HEK293 (cell line): ENCODE data around the gene PTPRG.

Experiments used
- BCL11A ChIP-seq: fragments of 450-650 bp; formaldehyde crosslinking; IDR thresholded peaks from 2 replicates; pipeline ENCODE4 v1.5.1; 2016; ENCODE audit warnings: low read depth, missing biosample characterization, missing genetic modification characterization
- HOXA7 ChIP-seq: sonication (generic); formaldehyde crosslinking; IDR thresholded peaks from 2 replicates; pipeline ENCODE4 v1.8.1; 2022; ENCODE audit warnings: missing genetic modification reagents, borderline replicate concordance
- PRDM1 ChIP-seq: fragments of 450-650 bp; formaldehyde crosslinking; IDR thresholded peaks from 2 replicates; pipeline ENCODE4; 2016; ENCODE audit warnings: missing biosample characterization, missing genetic modification characterization
- RBAK ChIP-seq: fragments of 450-650 bp; formaldehyde crosslinking; IDR thresholded peaks from 2 replicates; pipeline ENCODE4 v1.5.1; 2016; ENCODE audit warnings: missing biosample characterization, missing genetic modification characterization
- WT1 ChIP-seq: fragments of 450-650 bp; formaldehyde crosslinking; IDR thresholded peaks from 2 replicates; pipeline ENCODE4 v1.5.1; 2016; ENCODE audit warnings: missing biosample characterization, missing genetic modification characterization
- ZBTB26 ChIP-seq: fragments of 450-650 bp; formaldehyde crosslinking; optimal IDR thresholded peaks from 2 replicates; pipeline ENCODE3; 2016; ENCODE audit warnings: missing biosample characterization, mild to moderate bottlenecking, missing genetic modification characterization
- ZBTB49 ChIP-seq: fragments of 450-650 bp; formaldehyde crosslinking; IDR thresholded peaks from 2 replicates; pipeline ENCODE4 v1.5.1; 2016; ENCODE audit warnings: missing biosample characterization, missing genetic modification characterization, low read depth
- ZFP41 ChIP-seq: fragments of 450-650 bp; formaldehyde crosslinking; IDR thresholded peaks from 2 replicates; pipeline ENCODE4 v1.5.1; 2016; ENCODE audit warnings: missing biosample characterization, missing genetic modification characterization, borderline replicate concordance
- ZFP69B ChIP-seq: fragments of 450-650 bp; formaldehyde crosslinking; IDR thresholded peaks from 2 replicates; pipeline ENCODE4 v1.5.1; 2016; ENCODE audit warnings: missing biosample characterization, missing genetic modification characterization
- ZNF133 ChIP-seq: fragments of 450-650 bp; formaldehyde crosslinking; IDR thresholded peaks from 2 replicates; pipeline ENCODE4 v1.5.1; 2016; ENCODE audit warnings: missing biosample characterization, missing genetic modification characterization
- ZNF169 ChIP-seq: fragments of 450-650 bp; formaldehyde crosslinking; IDR thresholded peaks from 2 replicates; pipeline ENCODE4 v1.5.1; 2016; ENCODE audit warnings: missing biosample characterization, missing genetic modification characterization
- ZNF175 ChIP-seq: fragments of 450-650 bp; formaldehyde crosslinking; IDR thresholded peaks from 2 replicates; pipeline ENCODE4 v1.5.1; 2016; ENCODE audit warnings: missing biosample characterization, missing genetic modification characterization
- ZNF311 ChIP-seq: fragments of 450-650 bp; formaldehyde crosslinking; IDR thresholded peaks from 2 replicates; pipeline ENCODE4 v1.5.1; 2017; ENCODE audit warnings: missing biosample characterization, missing genetic modification characterization, borderline replicate concordance
- ZNF394 ChIP-seq: fragments of 450-650 bp; formaldehyde crosslinking; IDR thresholded peaks from 2 replicates; pipeline ENCODE4 v1.5.1; 2016; ENCODE audit warnings: missing biosample characterization, missing genetic modification characterization, mild to moderate bottlenecking, moderate library complexity, borderline replicate concordance
- ZNF48 ChIP-seq: fragments of 450-650 bp; formaldehyde crosslinking; IDR thresholded peaks from 2 replicates; pipeline ENCODE4 v1.5.1; 2016; ENCODE audit warnings: missing biosample characterization, missing genetic modification characterization
- ZNF561 ChIP-seq: fragments of 450-650 bp; IDR thresholded peaks from 2 replicates; pipeline ENCODE4 v1.5.1; 2018; ENCODE audit warnings: missing biosample characterization, missing genetic modification characterization, borderline replicate concordance
- ZNF621 ChIP-seq: fragments of 450-650 bp; formaldehyde crosslinking; IDR thresholded peaks from 2 replicates; pipeline ENCODE4 v1.5.1; 2017; ENCODE audit warnings: missing biosample characterization, missing genetic modification characterization
- ZNF624 ChIP-seq: fragments of 450-650 bp; formaldehyde crosslinking; IDR thresholded peaks from 2 replicates; pipeline ENCODE4 v1.5.1; 2017; ENCODE audit warnings: missing biosample characterization, missing genetic modification characterization
- ZNF626 ChIP-seq: fragments of 450-650 bp; sonication (Bioruptor Pico); formaldehyde crosslinking; IDR thresholded peaks from 2 replicates; pipeline ENCODE4 v1.5.1; 2018; ENCODE audit warnings: missing biosample characterization, missing genetic modification characterization, inconsistent platforms
- ZNF639 ChIP-seq: fragments of 450-650 bp; formaldehyde crosslinking; IDR thresholded peaks from 2 replicates; pipeline ENCODE4 v1.5.1; 2016; ENCODE audit warnings: missing biosample characterization, missing genetic modification characterization
- ZNF664 ChIP-seq: fragments of 450-650 bp; formaldehyde crosslinking; IDR thresholded peaks from 2 replicates; pipeline ENCODE4 v1.5.1; 2016; ENCODE audit warnings: missing biosample characterization, missing genetic modification characterization
- ZNF670 ChIP-seq: fragments of 450-650 bp; formaldehyde crosslinking; IDR thresholded peaks from 2 replicates; pipeline ENCODE4 v1.5.1; 2016; ENCODE audit warnings: missing biosample characterization, missing genetic modification characterization, low read depth
- ZNF701 ChIP-seq: fragments of 450-650 bp; formaldehyde crosslinking; IDR thresholded peaks from 2 replicates; pipeline ENCODE4 v1.5.1; 2016; ENCODE audit warnings: missing biosample characterization, missing genetic modification characterization
- ZNF776 ChIP-seq: fragments of 450-650 bp; formaldehyde crosslinking; IDR thresholded peaks from 2 replicates; pipeline ENCODE4 v1.5.0; 2017; ENCODE audit warnings: missing biosample characterization, missing genetic modification characterization, borderline replicate concordance
- ZNF837 ChIP-seq: fragments of 450-650 bp; formaldehyde crosslinking; IDR thresholded peaks from 2 replicates; pipeline ENCODE4 v1.5.1; 2016; ENCODE audit warnings: missing biosample characterization, missing genetic modification characterization
- TF ChIP-seq, protein P1 (sequence below): fragments of 450-650 bp; formaldehyde crosslinking; IDR thresholded peaks from 2 replicates; pipeline ENCODE4 v1.5.1; 2016; ENCODE audit warnings: missing biosample characterization, missing genetic modification characterization, borderline replicate concordance
- TF ChIP-seq, protein P2 (sequence below): fragments of 450-650 bp; formaldehyde crosslinking; IDR thresholded peaks from 2 replicates; pipeline ENCODE4 v1.5.1; 2016; ENCODE audit warnings: missing biosample characterization, missing genetic modification characterization
- TF ChIP-seq, protein P3 (sequence below): fragments of 450-650 bp; formaldehyde crosslinking; IDR thresholded peaks from 2 replicates; pipeline ENCODE4 v1.5.1; 2016; ENCODE audit warnings: missing biosample characterization, missing genetic modification characterization

Gene PTPRG

DNA sequence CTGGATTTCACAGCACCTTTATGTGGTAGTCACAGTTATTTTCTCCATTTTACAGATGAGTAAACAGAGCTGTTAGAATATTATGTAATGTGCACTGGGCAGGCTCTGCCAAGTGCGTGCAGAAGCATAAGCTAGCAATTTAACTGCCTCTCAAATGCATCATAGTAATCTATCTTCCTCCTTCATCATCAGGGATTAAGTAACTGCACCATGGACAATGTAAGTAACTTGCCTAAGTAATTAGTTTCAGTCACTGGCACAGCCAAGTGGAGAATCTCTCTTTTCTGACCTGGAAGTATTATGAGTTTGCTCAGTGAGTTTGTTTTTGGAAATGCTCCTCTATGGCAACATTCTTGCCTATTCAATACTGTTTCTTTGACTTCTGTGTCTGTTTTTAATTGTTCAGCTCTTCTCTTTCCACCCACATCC lies 260.5 kb downstream of the PTPRG start (continued):
- TF ChIP-seq, protein P1, sequence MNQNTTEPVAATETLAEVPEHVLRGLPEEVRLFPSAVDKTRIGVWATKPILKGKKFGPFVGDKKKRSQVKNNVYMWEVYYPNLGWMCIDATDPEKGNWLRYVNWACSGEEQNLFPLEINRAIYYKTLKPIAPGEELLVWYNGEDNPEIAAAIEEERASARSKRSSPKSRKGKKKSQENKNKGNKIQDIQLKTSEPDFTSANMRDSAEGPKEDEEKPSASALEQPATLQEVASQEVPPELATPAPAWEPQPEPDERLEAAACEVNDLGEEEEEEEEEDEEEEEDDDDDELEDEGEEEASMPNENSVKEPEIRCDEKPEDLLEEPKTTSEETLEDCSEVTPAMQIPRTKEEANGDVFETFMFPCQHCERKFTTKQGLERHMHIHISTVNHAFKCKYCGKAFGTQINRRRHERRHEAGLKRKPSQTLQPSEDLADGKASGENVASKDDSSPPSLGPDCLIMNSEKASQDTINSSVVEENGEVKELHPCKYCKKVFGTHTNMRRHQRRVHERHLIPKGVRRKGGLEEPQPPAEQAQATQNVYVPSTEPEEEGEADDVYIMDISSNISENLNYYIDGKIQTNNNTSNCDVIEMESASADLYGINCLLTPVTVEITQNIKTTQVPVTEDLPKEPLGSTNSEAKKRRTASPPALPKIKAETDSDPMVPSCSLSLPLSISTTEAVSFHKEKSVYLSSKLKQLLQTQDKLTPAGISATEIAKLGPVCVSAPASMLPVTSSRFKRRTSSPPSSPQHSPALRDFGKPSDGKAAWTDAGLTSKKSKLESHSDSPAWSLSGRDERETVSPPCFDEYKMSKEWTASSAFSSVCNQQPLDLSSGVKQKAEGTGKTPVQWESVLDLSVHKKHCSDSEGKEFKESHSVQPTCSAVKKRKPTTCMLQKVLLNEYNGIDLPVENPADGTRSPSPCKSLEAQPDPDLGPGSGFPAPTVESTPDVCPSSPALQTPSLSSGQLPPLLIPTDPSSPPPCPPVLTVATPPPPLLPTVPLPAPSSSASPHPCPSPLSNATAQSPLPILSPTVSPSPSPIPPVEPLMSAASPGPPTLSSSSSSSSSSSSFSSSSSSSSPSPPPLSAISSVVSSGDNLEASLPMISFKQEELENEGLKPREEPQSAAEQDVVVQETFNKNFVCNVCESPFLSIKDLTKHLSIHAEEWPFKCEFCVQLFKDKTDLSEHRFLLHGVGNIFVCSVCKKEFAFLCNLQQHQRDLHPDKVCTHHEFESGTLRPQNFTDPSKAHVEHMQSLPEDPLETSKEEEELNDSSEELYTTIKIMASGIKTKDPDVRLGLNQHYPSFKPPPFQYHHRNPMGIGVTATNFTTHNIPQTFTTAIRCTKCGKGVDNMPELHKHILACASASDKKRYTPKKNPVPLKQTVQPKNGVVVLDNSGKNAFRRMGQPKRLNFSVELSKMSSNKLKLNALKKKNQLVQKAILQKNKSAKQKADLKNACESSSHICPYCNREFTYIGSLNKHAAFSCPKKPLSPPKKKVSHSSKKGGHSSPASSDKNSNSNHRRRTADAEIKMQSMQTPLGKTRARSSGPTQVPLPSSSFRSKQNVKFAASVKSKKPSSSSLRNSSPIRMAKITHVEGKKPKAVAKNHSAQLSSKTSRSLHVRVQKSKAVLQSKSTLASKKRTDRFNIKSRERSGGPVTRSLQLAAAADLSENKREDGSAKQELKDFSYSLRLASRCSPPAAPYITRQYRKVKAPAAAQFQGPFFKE (tag by site-specific recombination) = no peak
- TF ChIP-seq HOXA7 (CRISPR knock-in tag) (no peak), ZNF394 (tag by site-specific recombination) (peak; percentile 72; the same call in 1 of the 2 replicates), ZNF776 (tag by site-specific recombination) (no peak), ZNF639 (peak; percentile 96), WT1 (tag by site-specific recombination) (peak; percentile 92), ZNF664 (tag by site-specific recombination) (no peak; the same call in 1 of the 2 replicates), ZNF48 (tag by site-specific recombination) (no peak), ZNF175 (tag by site-specific recombination) (no peak), ZNF621 (tag by site-specific recombination) (no peak), PRDM1 (tag by site-specific recombination) (peak; percentile 57; the same call in 1 of the 2 replicates), ZNF169 (tag by site-specific recombination) (no peak), ZNF670 (tag by site-specific recombination) (no peak), ZNF626 (tag by site-specific recombination) (peak; percentile 85; the same call in 1 of the 2 replicates), ZNF624 (tag by site-specific recombination) (no peak), ZBTB49 (tag by site-specific recombination) (no peak), ZNF561 (tag by site-specific recombination) (peak; percentile 72), ZFP41 (no peak), ZNF311 (tag by site-specific recombination) (no peak), ZNF701 (no peak), ZNF837 (tag by site-specific recombination) (no peak), ZNF133 (tag by site-specific recombination) (no peak), ZFP69B (tag by site-specific recombination) (peak; percentile 52; the same call in 1 of the 2 replicates), BCL11A (tag by site-specific recombination) (peak; percentile 97), RBAK (tag by site-specific recombination) (0 out of 2 replicates have a peak, but pooled peaks have one; percentile 42), ZBTB26 (no peak)
- TF ChIP-seq, protein P2, sequence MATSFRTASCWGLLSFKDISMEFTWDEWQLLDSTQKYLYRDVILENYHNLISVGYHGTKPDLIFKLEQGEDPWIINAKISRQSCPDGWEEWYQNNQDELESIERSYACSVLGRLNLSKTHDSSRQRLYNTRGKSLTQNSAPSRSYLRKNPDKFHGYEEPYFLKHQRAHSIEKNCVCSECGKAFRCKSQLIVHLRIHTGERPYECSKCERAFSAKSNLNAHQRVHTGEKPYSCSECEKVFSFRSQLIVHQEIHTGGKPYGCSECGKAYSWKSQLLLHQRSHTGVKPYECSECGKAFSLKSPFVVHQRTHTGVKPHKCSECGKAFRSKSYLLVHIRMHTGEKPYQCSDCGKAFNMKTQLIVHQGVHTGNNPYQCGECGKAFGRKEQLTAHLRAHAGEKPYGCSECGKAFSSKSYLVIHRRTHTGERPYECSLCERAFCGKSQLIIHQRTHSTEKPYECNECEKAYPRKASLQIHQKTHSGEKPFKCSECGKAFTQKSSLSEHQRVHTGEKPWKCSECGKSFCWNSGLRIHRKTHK (tag by site-specific recombination) = no peak
- TF ChIP-seq, protein P3, sequence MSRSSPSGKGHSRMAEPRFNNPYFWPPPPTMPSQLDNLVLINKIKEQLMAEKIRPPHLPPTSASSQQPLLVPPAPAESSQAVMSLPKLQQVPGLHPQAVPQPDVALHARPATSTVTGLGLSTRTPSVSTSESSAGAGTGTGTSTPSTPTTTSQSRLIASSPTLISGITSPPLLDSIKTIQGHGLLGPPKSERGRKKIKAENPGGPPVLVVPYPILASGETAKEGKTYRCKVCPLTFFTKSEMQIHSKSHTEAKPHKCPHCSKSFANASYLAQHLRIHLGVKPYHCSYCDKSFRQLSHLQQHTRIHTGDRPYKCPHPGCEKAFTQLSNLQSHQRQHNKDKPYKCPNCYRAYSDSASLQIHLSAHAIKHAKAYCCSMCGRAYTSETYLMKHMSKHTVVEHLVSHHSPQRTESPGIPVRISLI (tag by site-specific recombination) = no peak
